ES-I3 (cell line): Measurements from ENCODE around the gene CRHBP.
"Not testable (repeated sequence)": the region's sequence is repeated elsewhere in the genome, so short reads cannot be mapped to it uniquely, and the experiment has no call there.

Experiments used
- H3K36me3 ChIP-seq: 2 replicates; pipeline ENCODE4 v1.6.1; 2013; ENCODE audit warnings: mild to moderate bottlenecking, low read length, control low read depth, moderate library complexity; ENCODE audit not compliant: insufficient read depth
- H3K4me1 ChIP-seq: 2 replicates; pipeline ENCODE4 v1.6.1; 2013; ENCODE audit warnings: mild to moderate bottlenecking, control low read depth, low read length; ENCODE audit not compliant: insufficient read depth
- H3K9ac ChIP-seq: 2 replicates; pipeline ENCODE4 v1.6.1; 2013; ENCODE audit warnings: low read depth, mild to moderate bottlenecking, low read length, moderate library complexity
- H3K9me3 ChIP-seq: 2 replicates; pipeline ENCODE4 v1.6.1; 2013; ENCODE audit warnings: mild to moderate bottlenecking, low read length, moderate library complexity; ENCODE audit not compliant: control insufficient read depth, insufficient read depth

Gene CRHBP

GRCh38 chr5:76982450-76982849, 29.6 kb downstream of the CRHBP start:
- no peaks in the 10 kb centered on the region for H3K4me1 ChIP-seq
- no peaks in the 10 kb centered on the region for H3K9me3 ChIP-seq
- H3K9ac ChIP-seq = no peak overlapping the region
- no peaks in the 10 kb centered on the region for H3K36me3 ChIP-seq

DNA sequence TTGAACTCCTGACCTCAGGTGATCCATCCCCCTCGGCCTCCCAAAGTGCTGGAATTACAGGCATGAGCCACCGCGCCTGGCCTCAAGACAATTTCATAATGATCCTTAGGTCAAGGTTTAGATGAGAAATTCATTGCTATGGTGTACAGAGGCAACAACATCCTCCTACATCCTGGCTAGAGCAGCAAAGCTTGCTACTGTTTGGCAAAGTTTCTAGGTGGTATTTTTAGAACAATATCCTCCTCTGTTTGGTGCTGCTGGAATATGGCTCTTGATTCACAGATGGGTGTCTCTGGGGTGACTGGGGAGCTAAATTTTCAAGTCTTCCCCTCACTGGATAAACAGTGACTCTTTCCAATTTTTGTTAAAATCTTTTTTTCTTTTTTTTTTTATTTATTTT, 30.6 kb downstream of the CRHBP start:
- H3K36me3 ChIP-seq = no peaks in the 10 kb centered on the region
- no peak overlapping the region for H3K9ac ChIP-seq
- H3K9me3 ChIP-seq = no peaks in the 10 kb centered on the region
- no peaks in the 10 kb centered on the region for H3K4me1 ChIP-seq

- Histone ChIP-seq H3K4me1 (no peaks in the 10 kb centered on the region), H3K9me3 (no peaks in the 10 kb centered on the region), H3K9ac (no peak overlapping the region), H3K36me3 (no peaks in the 10 kb centered on the region)
Measured at GRCh38 chr5:76986825-76987526, 34.1 kb downstream of the CRHBP start.

GRCh38 chr5:76990899-76991459, 38.1 kb downstream of the CRHBP start:
- H3K36me3 ChIP-seq = no peaks in the 10 kb centered on the region
- no peaks in the 10 kb centered on the region for H3K4me1 ChIP-seq
- H3K9ac ChIP-seq = no peak overlapping the region
- no peaks in the 10 kb centered on the region for H3K9me3 ChIP-seq

- H3K4me1 ChIP-seq = not testable (repeated sequence)
Measured at GRCh38 chr5:76993436-76993835, 40.6 kb downstream of the CRHBP start.

DNA sequence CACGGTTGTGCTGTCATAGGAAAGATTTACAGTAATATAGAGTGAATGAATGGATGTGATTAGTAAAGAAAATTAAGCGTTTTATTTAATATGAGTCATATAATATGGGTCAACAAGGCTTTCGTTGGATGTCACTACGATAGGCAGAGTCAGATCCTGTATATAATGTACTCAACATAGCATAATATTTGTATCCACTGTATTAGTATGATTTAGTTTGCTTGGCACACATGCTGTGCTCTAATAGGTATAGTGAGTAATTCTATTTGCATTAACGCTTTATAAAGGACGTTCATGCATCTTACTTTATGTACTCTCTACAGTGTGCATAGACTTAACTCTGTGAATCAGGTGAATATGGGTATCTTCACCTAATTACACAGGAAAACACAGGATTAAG, 41.5 kb downstream of the CRHBP start:
- no peaks in the 10 kb centered on the region for H3K36me3 ChIP-seq
- H3K4me1 ChIP-seq = no peaks in the 10 kb centered on the region
- H3K9ac ChIP-seq = no peak overlapping the region
- no peaks in the 10 kb centered on the region for H3K9me3 ChIP-seq

More at GRCh38 chr5:76993436-76993835, 40.6 kb downstream of the CRHBP start:
- H3K9ac ChIP-seq, H3K36me3 ChIP-seq, H3K9me3 ChIP-seq: not testable (repeated sequence)

GRCh38 chr5:76998251-76998650, 45.4 kb downstream of the CRHBP start:
- not testable (repeated sequence) for H3K9me3 ChIP-seq, H3K4me1 ChIP-seq, H3K36me3 ChIP-seq, H3K9ac ChIP-seq

- Histone ChIP-seq H3K4me1 (no peaks in the 10 kb centered on the region), H3K9me3 (no peaks in the 10 kb centered on the region), H3K9ac (no peak overlapping the region), H3K36me3 (no peaks in the 10 kb centered on the region)
Measured at GRCh38 chr5:76999451-76999850, 46.6 kb downstream of the CRHBP start.

- Histone ChIP-seq H3K36me3 (no peaks in the 10 kb centered on the region), H3K4me1 (no peaks in the 10 kb centered on the region), H3K9ac (no peak overlapping the region), H3K9me3 (0 out of 2 replicates have a peak, but pooled peaks cover 2% of the 10 kb centered on the region)
Measured at GRCh38 chr5:77003246-77003645, 50.4 kb downstream of the CRHBP start.

GRCh38 chr5:77006124-77006523, 53.3 kb downstream of the CRHBP start:
- Histone ChIP-seq H3K9ac (no peak overlapping the region), H3K4me1 (no peaks in the 10 kb centered on the region), H3K36me3 (no peaks in the 10 kb centered on the region), H3K9me3 (0 out of 2 replicates have a peak, but pooled peaks cover 2% of the 10 kb centered on the region)

GRCh38 chr5:77008413-77008812, 55.6 kb downstream of the CRHBP start:
- no peaks in the 10 kb centered on the region for H3K36me3 ChIP-seq
- no peaks in the 10 kb centered on the region for H3K4me1 ChIP-seq
- no peak overlapping the region for H3K9ac ChIP-seq
- 0 out of 2 replicates have a peak, but pooled peaks cover 2% of the 10 kb centered on the region for H3K9me3 ChIP-seq

GRCh38 chr5:77010243-77010642, 57.4 kb downstream of the CRHBP start:
- Histone ChIP-seq H3K9me3 (0 out of 2 replicates have a peak, but pooled peaks cover 2% of the 10 kb centered on the region), H3K4me1 (no peaks in the 10 kb centered on the region), H3K9ac (no peak overlapping the region), H3K36me3 (no peaks in the 10 kb centered on the region)

- no peak overlapping the region for H3K9ac ChIP-seq
- no peaks in the 10 kb centered on the region for H3K4me1 ChIP-seq
- 0 out of 2 replicates have a peak, but pooled peaks cover 2% of the 10 kb centered on the region for H3K9me3 ChIP-seq
- no peaks in the 10 kb centered on the region for H3K36me3 ChIP-seq
Measured at GRCh38 chr5:77011498-77011897, 58.7 kb downstream of the CRHBP start.

- no peaks in the 10 kb centered on the region for H3K36me3 ChIP-seq
- H3K4me1 ChIP-seq = no peaks in the 10 kb centered on the region
- H3K9me3 ChIP-seq = no peaks in the 10 kb centered on the region
- H3K9ac ChIP-seq = no peak overlapping the region
Measured at GRCh38 chr5:77012601-77013000, 59.8 kb downstream of the CRHBP start.

DNA sequence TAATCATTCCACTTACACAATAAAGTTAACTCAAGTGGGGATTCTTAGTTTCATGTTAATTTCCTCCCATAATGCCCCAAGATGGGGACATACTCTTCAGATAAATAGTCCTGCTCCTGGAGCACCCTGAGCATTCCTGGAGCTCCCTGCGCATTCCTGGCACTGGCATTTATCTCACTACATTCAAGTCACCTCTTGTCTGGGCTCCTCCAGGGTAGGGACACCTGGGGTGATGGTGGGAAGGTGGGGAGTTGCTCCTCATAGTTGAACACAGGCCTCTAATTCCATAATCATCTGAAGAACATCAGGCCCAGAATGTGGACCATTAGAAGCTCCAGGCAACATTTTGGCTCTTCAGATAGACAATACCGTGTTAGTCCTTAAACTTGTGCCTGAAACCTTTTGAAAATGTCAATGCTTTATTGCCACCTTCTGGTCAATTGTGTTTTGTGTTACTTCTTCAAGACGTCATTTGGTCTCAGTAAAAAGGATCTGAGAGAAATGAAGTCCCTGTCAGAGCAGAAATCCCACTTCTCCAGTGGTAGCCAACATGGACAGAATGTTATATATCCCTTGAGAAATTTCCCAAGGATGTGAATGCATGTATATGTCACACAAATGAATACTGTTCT, 63.2 kb downstream of the CRHBP start:
- Histone ChIP-seq H3K36me3 (no peaks in the 10 kb centered on the region), H3K9ac (no peak overlapping the region), H3K4me1 (no peaks in the 10 kb centered on the region), H3K9me3 (no peaks in the 10 kb centered on the region)
